GM18861 (cell line): Measurements from ENCODE around the gene ARRB1.
A peak's percentile ranks its signal among the peaks of the same experiment; 100 is the strongest.
"Not testable (repeated sequence)": the region's sequence is repeated elsewhere in the genome, so short reads cannot be mapped to it uniquely, and the experiment has no call there.

Experiments
- ATAC-seq: cut with Tn5 transposase; IDR thresholded peaks from one replicate; pipeline ENCODE4 v1.9.1; 2021; ENCODE audit not compliant: unreplicated experiment

The ARRB1 gene

DNA sequence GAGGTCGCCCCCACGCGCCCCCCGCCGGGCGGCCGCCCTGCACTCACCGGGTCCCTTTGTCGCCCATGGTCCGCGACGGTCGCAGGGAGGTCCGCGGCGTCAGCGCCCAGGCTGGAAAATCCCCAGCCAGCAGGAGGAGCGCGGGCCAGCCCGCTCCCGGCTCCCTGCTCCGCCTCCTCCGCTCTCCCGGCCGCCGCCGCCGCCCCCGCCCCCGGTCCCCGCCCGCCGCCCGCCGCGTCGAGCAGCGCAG lies at the start of gene ARRB1:
Gene ARRB1, minus strand, starts transcription at position 121 of the 250 bp plus-strand sequence. Its CDS starts 54 bp downstream, at position 67.
- no peak for ATAC-seq

DNA sequence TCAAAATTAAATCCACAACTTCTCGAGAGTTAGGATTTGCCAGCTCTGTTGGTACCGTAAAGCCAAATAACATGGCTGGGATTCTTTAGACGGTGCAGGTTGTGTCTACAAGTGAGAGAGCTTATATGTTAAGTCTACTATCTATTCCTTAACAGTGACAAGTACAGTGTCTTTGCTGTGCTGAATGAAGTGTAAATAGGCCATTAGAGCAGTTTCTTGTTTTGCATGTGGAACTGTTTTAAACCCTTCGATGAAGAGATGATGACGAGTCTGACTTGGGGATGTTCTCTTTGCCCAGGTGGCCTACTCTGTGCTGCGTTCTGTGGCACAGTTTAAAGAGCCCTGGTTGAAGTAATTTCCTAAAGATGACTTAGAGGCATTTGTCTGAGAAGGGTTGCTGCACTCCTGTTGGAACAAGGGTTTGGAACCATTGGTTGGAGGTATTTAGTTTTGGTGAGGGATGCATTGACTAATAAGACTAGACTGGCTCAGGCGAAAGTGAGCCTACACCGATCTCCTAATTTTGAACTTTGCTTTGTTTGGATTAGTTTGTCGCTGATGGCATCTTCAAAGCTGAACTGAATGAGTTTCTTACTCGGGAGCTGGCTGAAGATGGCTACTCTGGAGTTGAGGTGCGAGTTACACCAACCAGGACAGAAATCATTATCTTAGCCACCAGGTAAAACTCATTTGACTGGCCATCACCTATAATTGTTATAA lies 48.8 kb upstream of the ARRB1 start:
- ATAC-seq: no peak

DNA sequence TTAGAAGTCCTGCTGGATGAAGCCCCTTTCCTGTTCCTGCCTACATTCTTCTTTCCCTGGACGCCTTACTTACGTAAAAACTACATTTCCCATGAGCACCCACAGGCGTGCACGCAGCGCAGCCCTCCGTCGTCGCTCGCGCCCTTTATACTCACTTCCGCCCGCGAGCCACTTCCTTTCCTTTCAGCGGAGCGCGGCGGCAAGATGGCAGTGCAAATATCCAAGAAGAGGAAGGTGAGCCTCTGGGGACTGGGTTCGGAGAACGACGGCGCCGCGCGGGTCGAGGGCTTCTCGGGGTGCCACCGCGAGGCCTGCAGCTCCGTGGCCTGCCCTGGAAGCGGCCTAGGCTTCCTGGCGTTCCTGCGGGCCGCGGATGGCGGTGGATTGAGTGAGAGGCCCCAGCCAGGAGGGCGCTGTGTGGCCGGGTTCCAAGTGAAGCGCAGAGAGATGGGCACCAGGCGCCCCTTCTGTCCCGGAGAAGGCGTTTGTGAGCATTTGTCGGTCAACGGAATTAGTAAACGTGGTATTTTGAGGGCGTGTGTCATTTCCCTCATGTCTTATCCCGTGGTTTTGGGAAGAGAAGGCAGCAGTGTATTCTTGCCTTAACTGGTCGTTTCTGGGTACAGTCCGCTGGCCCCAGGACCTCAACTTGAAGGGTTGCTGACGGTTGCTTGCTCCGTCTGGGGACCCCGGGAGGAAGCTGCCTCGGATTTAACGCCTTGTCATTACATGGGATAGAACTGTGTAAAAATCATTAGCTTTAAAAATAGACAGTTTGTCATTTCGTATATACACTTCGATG lies 48.1 kb upstream of the ARRB1 start, which contains the start of gene RPS3:
Gene RPS3, plus strand, starts transcription at position 175 of the 802 bp plus-strand sequence. Its CDS starts 30 bp downstream, at position 205.
- ATAC-seq: peak; percentile 89

DNA sequence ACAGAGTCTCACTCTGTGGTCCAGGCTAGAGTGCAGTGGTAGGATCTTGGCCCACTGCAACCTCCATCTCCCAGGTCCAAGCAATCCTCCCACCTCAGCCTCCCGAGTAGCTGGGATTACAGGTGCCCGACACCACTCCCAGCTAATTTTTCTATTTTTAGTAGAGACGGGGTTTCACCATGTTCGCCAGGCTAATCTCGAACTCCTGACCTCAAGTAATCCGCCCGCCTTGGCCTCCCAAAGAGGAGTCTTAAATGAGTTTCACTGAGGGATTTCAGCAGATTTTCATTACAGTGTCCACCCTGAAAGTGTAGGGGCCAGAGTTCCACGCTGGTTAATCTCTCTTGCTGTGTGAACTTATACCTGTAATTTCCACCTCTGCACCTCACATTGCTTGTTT lies 47.4 kb upstream of the ARRB1 start:
- no peak for ATAC-seq

DNA sequence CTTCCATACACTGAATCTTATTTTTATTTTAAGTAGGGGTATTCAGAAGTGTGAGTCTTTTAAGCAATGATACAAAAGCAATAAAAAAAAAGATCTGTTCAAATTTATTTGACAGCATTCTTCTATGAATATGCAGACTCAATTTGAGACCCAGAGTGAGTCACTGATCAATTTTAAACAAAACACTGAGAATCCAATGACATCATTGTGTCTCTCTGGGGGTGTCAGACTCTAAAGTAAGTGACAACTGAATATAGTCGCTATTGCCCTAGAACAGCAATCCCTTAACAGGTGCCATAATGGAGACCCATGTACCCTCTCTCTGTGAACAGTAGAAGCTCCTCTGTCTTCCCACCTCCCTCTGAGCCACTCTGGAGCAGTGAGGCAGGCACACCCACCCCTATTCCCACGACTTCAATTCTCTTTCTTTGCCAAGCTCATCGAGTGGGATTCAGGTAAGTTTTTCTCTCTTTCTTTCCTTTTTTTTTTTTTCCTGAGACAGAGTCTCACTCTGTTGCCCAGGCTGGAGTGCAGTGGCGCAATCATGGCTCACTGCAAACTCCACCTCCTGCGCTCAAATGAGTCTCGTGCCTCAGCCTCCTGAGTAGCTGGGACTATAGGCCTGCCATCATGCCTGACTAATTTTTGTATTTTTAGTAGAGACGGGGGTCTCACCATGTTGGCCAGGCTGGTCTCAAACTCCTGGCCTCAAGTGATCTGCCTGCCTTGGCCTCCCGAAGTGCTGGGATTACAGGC lies 42.8 kb upstream of the ARRB1 start:
- ATAC-seq: no peak

DNA sequence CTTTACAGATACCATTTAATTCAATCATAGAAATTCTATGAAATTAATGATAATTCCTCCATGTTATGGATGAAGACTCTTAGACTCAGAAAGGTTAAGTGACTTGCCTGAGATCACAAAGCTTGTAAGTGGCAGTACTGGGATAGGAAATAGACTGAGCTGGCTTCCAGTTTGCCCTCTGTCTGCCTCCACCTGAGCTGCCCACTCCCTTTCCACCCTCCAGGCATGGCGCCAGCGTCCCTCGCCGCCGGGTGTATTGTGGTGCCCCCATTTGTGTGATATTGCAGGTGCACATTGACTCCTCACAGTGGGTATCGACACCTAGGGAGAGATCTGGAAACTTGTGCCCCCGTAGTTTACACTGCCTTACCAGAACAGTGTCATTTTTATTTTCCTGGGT lies 38.5 kb upstream of the ARRB1 start:
- ATAC-seq: no peak

DNA sequence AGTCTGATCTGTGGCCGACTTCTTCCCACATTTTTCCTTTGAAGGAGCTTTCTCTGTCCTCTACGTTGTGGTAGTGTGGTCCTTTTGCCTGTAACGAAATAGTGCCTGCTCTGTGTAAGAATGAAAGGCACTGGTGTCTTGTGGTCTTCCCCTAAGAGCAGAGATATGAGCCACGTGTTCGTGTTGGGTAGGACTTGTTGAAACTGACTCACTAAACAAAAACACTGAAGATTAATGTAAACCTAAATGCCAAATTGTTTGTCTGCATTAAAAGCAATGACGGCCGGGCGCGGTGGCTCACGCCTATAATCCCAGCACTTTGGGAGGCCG lies 37.8 kb upstream of the ARRB1 start:
- no peak for ATAC-seq

DNA sequence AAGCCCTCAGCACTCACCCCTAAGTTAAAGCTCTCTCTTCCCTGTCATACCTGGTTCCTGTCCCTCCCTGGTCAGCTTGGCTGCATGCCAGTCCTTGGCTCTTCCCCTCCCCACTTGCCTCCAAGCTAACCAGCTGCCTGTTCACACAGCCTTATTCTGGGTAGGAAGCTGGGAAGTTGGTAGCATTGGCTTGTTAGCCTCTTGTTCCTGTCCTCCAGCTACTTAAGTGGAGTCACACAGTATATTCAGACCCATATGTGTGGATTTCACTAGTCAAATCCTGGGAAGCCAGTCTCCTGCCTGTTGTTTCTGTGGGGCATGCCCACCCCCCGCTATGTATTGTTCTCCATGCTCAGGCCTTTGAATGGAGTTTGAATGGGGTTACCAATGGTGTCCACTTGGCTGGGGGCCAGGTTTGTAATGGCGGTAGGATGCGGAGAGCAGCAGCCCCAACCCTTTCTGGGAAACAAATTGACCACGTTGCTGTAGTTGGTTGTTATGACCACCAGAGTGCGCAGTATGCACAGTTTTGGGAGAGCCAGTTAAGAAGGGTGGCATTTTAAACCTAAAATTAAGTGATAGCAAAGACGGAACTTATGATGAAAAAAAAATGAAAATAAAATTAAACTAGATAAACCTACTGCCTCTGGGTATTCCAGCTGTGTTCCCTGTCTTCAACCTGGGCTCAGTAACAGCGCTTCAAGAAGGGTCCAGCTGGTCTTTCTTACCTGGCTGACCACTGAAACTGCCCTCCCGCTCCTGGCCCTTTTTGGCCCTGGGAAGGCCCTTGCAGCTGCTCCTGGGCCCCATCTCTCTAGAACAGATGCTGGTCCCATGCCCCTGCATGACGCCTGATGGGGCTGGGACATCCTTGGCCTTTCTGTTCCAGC lies 37.2 kb upstream of the ARRB1 start:
- ATAC-seq: no peak

DNA sequence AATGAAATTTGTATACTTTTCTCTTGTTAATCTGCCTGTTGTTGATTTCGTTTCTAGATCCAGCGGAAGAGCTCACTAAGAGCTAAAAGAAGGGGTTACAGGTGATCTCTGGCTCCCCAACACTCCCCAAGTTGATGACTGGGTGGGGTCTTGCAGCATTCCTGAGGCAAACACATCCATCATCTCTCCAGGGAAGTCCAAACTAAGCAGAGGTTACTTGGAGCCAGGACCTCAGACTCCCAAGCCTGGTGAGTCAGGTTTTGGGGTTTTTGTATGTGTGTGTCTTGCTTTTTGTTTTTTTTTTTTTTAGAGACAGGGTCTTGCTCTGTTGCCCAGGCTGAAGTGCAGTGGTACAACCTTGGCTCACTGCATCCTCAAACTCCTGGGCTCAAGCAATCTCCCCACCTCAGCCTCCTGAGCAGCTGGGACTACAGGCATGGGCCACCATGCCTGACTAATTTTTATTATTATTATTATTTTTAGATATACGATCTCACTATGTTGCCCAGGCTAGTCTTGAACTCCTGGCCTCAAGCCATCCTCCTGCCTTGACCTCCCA lies 36.4 kb upstream of the ARRB1 start:
- no peak for ATAC-seq

DNA sequence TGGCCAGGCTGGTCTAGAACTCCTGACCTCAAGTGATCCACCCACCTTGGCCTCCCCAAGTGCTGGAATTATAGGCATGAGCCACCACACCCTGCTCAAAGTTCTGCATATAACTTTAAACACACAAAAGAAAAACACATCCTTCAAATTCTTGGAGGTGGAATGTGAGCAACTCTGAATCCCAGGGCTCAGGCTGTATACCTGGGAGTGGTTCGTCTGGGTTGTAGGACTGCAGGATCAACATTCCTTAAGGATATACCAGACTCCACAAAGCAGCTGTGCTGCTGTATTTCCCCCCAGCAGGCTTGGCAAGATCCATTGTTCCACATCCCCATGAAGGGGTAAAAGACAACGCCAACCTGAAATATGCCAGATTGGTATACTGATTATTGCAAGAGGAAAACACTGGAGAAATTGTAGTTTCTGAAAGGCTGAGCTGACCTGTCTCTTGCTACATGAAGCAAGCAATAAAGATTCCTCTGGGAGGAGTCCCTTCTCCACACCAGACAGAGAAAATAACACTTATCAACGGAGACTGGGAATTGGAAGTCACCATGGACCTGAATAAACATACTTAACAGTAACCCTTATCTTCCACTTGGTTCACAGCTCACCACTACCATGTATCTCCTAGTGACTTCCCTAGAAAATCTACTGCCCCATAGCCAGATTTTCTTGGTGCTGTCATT lies 35.6 kb upstream of the ARRB1 start:
- ATAC-seq: no peak

DNA sequence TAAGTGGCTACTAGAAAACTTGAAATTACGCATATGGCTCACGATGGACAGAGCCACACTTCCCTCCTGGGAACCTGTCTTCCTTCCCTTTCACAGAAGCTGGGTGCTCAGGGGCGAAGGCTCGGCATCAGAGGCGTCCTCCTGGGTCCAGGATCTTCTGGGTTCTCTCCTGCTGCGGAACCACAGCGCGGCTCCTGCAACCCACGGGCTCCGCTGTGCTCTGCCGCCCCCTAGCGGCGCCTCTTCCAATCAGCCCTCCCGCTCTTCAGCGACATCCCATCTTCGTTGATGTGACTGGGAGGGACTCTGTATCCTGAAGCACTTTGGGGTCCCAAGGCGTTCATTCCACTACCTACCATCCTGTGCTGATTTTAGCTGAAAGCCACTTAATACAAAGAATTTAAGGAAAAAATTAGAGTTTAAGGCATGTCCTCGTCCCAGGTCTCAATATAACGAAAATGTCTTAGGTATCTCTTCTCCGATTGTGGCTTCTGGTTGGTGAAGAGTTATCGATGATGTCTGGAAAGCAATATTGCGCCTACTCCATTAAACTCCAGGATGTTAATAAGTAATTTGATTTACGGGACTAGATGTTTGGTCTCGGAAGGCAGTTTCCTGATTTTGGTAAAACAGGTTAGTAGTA lies 33.1 kb upstream of the ARRB1 start:
- ATAC-seq: no peak

DNA sequence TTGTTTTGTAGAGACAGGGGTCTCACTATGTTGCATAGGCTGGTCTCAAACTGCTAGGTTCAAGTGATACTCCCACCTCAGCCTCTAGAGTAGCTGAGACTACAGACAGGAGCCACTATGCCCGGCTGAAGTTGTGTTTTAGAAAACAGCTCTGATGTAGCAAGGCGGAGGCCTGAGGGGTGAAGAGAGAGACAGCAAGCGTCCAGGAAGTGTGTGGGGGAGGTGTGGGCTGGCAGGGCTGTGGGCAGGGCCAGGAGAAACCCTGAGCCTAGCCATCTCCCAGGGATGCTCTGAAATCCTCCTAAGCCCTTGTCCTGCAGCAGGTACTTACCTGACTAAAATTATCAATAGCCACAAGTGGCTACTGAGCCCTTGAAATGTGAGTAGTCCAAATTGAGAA lies 31.8 kb upstream of the ARRB1 start:
- no peak for ATAC-seq

DNA sequence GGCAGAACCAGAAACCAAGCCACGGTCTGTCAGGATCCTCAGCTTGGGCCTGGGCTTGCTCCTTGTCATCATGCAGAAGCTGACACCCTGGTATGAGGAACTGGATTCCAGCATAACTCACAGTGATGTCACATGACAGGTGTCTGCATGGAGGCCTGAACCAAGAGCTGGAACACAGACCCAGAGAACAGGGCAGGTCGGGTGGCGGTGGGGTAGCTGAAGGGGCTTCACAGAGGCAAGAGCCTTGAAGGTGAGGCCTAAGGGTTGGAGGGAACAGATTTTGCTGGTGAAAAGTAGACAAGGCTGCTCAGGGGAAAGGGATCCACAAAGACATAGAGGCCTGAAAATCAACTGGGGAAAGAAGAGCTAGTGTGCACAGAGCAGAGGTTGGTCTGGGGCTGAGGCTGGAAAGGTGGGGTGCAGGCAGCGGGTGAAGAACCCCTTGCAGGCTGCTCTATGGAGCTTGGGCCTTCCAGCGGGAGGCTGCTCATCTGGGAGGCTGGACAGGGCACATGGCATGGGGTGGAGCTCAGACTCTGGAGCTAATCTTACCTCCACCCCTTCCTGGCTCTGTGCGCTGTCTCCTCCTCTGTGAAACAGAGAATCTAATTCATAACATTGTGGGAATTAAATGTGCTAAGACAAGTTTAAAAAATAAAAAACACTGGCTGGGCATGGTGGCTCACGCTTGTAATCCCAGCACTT lies 29.4 kb upstream of the ARRB1 start:
- ATAC-seq: no peak

DNA sequence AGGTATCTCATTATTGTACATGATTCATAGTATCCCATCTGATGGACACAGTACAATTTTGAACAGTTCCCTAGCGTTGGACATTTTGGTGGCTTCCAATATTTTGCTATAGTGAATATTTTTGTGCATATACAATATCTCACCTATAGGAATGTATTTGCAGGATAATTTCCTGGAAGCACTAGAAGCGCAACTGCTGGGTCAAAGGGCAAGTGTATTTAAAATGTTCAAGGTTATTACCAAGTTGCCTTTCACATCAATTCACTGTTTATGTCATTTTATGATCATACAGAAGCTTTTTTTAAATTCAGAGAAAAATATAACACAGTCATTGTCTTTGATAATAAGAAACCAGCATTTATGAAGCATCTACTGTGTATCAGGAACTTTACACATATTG lies 28.8 kb upstream of the ARRB1 start:
- no peak for ATAC-seq

DNA sequence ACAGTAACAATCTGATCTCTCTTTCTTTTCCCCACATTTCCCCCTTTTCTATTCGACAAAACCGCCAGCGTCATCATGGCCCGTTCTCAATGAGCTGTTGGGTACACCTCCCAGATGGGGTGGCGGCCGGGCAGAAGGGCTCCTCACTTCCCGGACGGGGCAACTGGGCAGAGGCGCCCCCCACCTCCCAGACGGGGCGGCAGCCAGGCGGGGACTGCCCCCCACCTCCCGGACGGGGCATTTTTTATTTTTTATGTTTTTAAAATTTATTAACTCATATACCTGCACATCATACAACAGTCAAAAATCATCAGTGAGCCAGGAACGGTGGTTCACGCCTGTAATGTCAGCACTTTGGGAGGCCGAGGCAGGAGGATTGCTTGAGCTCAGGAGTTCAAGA lies 27.3 kb upstream of the ARRB1 start:
- ATAC-seq: not testable (repeated sequence)

DNA sequence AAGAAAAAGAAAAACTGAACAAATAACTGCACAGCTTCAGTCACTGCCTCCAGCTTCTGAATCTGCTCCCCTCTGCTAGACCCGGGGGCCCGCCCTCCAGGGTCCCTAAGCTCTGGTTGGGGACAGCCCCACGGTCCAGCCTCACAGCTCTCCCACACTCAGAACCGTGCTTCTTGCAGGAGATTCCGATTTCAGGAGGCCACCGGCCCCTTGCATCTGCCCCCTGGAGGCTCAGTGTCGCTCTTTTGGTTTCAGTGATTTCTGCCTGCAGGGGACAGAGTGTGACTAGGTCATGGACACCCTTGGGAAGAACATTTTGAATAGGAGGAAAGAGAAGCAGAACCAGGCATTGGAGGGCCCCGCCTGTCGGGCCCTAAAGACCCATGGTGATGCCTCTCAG lies 24.7 kb upstream of the ARRB1 start:
- no peak for ATAC-seq

DNA sequence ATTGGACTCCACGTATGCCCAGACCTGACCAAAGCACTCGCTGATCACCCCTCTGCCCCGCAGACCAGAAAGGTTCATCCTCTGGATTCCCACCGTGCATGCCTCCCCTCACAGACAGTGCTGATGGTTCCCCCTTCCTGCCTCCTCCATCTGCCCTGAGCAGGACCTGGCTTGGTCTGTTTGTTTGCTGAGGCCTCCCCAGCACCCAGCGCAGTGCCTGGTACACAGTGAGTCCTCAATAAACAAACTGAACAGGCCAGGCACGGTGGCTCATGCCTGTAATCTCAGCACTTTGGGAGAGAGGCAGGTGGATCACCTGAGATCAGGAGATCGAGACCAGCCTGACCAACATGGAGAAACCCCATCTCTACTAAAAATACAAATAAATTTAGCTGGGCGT lies 24.2 kb upstream of the ARRB1 start:
- ATAC-seq: no peak

DNA sequence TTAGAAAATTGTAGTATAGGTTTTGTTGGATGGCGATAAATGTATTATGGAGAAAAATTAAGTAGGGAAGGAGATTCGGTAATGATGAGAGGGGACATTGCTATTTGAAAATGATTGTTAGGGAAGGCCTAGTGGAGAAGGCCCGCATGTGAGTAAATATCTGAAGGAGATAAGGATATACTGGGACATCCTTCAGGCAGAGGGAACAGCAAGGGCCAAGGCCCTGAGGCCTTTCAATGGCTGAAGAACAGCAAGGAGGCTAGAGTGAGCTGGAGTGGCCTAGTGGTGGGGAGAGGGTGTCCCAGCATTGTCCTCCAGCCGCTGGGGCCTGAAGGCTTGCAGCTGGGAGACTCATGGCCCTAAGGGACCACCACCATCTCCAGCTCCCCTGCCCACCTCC lies 23.2 kb upstream of the ARRB1 start:
- no peak for ATAC-seq

DNA sequence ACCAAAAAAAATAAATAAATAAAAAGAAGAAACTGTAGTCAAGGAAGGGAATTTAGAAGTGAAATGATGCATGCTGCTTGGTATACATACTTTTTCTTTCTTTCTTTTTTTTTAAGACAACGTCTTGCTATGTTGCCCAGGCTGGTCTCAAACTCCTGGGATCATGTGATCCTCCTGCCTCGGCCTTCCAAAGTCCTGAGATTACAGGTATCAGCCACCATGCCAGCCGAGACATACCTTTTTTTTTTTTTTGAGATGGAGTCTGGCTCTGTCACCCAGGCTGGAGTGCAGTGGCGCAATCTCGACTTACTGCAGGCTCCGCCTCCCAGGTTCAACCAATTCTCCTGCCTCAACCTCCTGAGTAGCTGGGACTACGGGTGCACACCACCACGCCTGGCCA lies 21.7 kb upstream of the ARRB1 start:
- no peak for ATAC-seq
